HG02763 (cell line): ENCODE data around the gene CTSL.

Experiments used
- ATAC-seq: cut with Tn5 transposase; IDR thresholded peaks from one replicate; pipeline ENCODE4 v1.9.1; 2021; ENCODE audit warnings: mild to moderate bottlenecking, moderate library complexity; ENCODE audit not compliant: unreplicated experiment

The CTSL gene

DNA sequence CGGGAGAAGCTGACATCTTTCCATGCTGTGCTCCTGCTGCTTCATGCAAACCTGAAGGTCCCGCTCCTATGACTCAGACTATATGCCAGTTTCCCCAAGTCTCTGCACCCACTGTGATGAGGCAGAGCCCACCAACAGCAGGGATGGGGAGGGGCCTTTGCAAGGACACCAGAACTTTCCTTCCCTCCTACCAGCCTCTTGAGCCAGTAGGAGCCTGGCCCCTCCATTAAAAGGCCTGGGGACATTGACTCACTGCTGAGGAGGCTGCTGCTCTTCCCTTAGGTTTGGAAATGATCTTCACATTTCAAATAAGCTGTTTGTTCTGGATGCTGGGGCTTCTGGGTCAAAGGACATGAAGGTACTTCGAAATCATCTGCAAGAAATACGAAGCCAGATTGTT is 26.1 kb upstream of the CTSL start:
- ATAC-seq: no peak

DNA sequence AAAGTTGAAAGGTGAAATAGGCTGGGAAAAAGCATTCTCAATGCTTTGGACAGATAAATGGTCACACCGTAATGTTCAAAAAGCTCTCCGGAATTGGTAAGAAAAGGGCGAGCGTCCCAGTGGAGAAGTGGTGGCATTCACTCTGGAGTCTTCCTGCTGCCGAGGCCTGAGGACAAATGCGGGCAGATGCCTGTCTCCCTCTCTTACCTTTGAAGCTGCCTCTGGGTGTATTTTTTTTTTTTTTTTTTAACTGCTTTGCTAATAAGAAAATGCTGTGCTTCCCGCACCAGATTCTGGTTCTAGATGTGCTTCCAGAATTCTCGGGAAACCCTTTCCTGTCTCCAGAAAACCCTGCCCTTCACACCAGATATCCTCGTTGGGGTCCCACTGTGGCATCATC is 24.4 kb upstream of the CTSL start:
- no peak for ATAC-seq

DNA sequence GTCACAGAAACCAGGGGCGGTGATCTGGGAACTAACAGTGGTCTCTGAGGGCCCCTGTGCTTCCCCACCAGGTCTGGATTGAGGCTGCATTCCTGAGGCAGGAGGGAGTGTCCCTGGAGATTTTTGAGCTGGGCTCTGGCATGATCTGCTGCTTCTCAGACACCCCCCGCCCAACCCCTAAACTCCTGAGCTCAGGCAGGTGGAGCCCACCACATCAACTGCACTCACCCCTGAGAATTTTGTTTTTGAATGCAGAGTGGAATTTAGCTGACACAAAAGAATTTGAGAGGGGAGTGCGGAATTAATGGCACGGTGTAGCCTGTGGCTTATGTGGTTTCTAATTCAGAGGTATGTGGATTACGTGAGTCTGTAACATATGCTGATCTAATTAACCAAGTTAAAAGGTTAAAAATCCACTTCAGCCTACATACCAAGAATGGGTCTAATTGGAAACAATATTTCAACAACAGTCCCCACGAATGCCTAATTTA is 23.9 kb upstream of the CTSL start:
- no peak for ATAC-seq

DNA sequence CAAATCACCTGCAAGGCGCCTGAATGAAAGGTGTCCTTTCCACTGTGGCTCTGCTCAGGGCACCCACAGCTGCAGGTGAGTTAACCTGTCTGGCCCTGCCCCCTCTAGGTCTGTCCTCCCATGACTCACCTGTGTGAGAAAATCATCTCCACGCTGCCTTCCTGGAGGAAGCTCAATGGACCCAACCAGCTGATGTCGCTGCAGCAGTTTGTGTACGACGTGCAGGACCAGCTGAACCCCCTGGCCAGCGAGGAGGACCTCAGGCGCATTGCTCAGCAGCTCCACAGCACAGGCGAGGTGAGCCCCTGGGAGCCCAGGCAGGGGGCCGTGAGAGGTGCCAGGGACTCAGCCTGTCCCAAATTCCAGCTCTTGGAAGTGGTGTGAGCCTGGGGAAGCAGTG is 23.0 kb upstream of the CTSL start:
- no peak for ATAC-seq

DNA sequence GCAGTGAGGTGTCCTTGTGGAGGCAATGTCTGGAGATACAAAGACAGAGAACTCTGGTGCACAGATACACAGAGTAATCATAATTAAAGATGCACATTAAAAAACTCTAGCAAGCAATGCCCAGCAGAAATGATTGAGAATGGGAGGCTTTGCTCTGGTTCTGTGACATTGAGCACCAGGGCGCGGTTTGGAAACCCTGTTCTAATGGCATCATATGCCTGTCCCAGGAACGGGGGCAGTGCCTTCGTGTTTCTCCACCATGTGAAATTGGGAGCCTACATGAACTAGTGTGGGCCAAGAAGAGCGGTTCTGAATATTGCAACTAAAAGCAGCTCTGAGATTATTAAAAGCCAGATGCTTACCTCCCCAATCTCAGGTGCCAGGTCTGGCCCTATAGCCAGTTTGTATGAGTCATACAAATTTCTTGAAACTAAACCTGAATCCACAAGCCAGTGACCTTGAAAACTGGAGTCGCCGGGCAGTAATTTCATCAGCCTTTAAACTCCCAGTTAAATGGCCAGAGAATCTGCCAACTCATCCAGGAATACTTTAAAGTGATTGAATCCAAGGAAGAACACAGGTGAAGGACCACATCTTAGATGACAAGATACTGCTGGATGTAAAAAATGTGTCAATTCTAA is 22.2 kb upstream of the CTSL start:
- ATAC-seq: no peak

DNA sequence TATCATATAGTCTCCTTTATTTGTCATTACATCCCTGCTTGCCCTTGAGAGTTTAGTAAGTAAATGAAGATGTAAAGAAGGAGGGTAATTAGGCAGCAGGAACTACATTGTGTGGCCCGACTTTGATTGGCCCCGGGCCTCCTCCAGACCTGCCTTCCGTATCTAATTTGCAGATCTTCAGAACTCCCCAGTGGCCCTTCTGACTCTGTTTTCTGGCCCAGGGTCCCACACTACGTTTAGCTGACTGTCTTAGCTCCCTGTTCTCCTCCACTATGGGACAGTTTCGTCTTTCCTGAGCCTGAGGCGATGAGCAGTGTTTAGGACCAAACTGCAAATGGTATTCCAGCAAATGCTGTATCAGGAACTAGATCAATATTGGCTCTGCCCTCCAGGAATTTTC is 21.6 kb upstream of the CTSL start:
- no peak for ATAC-seq

DNA sequence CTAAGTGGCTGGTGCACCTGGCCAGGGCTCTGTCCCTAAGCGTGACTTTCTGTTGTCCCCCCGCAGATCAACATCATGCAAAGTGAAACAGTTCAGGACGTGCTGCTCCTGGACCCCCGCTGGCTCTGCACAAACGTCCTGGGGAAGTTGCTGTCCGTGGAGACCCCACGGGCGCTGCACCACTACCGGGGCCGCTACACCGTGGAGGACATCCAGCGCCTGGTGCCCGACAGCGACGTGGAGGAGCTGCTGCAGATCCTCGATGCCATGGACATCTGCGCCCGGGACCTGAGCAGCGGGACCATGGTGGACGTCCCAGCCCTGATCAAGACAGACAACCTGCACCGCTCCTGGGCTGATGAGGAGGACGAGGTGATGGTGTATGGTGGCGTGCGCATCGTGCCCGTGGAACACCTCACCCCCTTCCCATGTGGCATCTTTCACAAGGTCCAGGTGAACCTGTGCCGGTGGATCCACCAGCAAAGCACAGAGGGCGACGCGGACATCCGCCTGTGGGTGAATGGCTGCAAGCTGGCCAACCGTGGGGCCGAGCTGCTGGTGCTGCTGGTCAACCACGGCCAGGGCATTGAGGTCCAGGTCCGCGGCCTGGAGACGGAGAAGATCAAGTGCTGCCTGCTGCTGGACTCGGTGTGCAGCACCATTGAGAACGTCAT is 19.7 kb upstream of the CTSL start:
- ATAC-seq: no peak

DNA sequence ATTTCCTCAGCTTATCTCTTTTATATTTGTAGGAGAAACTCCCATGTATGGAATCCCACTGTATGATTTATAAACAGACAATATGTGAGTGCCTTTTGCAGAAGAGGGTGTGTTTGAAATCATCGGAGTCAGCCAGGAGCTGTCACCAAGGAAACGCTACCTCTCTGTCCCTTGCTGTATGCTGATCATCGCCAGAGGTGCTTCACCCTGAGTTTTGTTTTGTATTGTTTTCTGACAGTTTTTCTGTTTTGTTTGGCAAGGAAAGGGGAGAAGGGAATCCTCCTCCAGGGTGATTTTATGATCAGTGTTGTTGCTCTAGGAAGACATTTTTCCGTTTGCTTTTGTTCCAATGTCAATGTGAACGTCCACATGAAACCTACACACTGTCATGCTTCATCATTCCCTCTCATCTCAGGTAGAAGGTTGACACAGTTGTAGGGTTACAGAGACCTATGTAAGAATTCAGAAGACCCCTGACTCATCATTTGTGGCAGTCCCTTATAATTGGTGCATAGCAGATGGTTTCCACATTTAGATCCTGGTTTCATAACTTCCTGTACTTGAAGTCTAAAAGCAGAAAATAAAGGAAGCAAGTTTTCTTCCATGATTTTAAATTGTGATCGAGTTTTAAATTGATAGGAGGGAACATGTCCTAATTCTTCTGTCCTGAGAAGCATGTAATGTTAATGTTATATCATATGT is 18.0 kb upstream of the CTSL start:
- no peak for ATAC-seq

DNA sequence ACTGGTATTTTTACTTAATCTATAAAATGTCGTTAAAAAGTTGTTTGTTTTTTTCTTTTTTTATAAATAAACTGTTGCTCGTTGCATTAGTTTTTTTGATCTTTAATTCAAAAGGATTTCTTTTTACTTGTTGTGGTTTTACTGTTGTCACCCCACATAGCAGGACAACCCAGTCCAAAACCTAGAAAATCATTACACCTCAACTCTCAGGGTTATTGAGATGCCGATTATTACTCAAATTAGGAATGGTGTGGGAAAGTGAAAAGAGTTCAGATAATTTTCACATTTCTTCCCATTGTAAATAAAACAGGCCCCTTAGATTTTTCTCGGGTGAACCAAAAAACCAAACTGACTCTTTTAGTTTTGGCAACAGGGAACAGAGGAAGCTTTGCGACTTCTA is 17.4 kb upstream of the CTSL start:
- no peak for ATAC-seq

DNA sequence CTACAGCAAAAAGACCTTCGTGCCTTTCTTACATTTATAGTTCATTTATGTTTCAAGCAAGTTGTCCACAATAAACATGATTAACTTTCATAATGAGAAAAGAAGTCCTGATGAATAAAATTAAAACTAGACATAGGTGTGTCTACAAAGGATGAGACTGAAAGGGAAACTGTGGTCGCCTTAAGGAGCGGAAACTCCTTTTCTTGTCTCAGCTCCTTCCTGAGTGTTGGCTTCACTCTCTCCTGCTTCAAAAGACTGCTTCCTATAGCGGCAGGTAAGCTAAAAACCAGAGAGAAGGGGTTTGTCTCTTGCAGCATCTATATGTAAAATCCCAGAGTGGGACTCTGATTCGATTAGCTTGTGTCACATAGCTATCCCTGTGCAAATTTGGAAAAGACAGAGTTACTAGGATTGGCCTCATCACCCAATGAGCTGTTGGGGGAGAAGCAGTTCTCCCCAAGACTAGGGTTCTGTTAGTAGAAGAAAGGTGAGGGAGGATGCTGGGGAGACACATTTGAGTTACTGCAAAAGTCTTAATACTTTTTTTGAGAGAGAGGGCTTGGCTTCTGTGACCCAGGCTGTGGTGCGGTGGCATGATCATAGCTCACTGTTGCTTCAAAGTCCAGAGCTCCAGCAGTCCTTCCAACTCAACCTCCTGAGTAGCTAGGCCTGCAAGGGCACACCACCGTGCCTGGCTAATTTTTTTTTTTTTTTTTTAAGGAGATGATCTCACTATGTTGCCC is 16.8 kb upstream of the CTSL start:
- no peak for ATAC-seq

DNA sequence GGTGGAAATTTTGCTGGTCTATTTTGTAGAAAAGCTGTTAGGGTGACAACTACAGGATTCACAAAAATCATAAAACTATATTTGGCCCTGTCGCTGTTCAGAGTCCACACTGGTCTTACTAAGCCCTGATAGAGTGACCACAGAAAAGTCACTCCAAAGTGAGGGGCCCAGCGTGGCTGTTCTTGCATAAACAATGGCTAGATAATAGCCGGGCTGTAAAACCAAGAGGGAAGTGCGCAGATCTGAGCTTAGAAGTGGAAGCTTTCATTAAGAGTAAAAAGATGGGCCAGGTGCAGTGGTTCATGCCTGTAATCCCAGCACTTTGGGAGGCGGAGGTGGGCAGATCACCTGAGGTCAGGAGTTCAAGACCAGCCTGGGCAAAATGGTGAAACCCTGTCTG is 15.5 kb upstream of the CTSL start:
- ATAC-seq: no peak

DNA sequence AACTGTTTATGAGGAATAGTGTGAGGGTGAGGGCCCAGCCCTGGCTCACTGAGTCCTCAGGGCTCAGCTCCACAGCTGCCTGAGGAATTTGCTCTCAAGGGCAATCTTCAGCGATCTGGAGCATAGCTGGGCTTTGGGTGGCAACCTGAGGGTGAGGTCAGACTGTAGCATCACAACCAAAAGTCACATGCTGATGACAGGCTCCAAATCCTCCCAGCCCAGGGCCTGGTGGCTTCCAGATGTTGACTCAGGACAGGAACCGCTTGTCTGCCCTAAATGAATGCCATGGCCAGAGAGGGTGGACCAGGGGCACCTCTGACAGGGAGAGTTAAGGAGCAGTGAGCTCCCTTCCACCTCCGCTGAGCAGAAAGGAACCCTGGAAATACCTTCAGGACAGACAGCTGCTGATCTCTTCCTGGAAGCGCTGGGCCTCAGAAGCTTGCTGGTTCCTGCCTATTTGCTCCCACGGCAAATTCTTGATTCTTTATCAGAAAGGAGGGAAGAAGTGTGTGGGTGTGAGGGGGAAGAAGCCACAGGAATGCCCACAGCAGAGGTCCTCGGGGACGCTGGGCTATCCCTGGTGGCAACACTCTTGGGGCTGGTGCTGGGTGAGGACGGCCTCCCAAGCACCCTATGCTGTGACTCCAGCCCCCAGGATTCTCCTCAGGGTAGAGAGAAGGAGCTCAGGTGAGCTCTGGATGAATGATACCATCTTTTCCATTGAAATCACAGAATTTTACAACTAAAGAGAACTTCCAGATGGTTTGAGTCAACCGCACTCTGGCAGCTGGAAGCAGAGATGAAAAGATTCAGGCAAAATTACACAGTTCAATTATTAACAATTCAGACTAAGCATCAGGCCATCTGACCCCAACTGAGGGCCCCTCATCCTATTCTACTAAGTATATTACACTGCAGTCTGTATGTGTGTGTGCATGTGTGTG is 13.8 kb upstream of the CTSL start:
- no peak for ATAC-seq

DNA sequence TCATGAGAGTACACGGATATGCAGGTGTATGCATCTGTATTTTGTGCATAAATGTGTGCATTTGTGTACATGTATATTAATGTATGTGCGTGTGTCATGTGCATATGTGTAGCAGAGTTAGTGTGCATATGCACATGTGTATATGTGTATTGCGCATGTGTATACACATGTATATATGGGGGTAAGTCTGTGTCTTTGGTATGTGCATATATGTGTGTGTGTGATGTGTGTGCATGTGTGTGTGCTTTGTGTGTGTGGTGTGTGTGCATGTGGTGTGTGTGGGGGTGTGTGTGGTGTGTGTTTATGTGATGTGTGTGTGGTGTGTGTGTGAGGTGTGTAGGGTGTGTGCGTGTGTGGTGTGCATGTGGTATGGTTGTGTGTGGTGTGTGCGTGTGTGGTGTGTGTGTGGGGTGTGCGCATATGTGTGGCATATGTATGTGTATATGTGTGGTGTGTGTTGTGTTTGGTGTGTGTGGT is 13.1 kb upstream of the CTSL start:
- ATAC-seq: no peak

DNA sequence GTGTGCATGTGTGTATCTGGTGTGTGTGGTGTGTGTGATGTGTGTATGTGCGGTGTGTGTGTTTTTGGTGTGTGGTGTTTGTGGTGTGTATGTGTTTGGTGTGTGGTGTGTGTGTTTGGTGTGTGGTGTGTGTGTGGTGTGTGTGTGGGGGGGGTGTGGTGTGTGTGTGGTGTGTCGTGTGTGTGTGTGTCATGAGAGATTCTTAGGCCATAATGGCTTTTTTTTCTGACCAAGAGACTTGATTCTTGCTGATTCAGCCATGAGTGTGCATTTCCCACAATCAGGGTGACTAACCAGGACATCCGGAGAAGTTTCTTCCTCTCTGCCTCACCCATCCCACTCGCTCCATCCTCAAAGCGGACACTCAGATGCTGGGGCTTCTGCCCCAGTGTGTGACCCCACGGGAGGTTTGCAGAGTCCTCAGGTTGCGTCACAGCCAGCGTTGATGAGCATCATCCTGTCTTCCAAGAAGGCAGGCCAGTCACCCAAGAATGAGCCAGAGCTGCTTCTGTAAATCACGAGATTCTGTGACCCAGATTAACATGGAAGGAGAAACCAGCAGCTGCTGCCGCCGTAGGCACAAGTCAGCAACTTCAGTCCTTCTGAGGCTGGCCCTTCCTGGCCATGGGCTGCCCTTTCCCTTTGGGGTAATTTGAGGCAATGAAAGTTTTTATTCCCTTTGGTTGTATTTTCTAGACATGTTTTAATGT is 12.5 kb upstream of the CTSL start:
- no peak for ATAC-seq

DNA sequence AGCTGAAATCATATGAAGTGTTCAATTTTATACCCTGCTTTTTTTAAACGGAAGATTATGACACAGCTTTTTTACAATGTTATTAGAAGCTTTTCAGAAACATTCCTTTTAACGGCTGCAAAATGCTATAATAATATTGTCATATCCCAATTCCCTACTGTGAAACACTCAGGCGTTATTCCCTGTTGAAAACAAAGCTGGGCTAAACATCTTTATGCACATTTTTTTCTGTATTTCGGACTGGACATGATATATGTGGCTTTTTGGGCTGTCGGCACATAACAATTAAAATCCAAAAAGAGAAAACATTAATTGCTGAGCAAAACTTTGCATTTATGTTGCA is 12.0 kb upstream of the CTSL start:
- ATAC-seq: no peak

DNA sequence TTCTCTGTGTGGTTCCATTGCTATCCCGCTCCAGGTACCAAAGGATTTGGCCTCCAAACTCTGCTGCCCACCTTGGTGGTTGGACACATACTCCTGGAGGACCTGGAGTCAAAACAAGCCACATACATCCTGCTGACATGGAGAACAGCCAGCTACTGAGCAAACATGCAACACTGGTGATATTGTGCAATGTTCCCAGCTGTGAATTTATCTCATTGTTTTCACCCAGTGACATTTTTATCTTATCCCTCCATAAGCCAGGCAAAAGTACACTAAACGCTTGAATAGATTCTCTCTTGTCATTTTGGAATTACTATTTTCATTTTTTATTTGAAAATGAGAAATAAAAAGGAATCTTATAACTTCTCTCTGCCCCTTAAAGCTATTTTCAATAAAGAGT is 11.1 kb upstream of the CTSL start:
- ATAC-seq: no peak

DNA sequence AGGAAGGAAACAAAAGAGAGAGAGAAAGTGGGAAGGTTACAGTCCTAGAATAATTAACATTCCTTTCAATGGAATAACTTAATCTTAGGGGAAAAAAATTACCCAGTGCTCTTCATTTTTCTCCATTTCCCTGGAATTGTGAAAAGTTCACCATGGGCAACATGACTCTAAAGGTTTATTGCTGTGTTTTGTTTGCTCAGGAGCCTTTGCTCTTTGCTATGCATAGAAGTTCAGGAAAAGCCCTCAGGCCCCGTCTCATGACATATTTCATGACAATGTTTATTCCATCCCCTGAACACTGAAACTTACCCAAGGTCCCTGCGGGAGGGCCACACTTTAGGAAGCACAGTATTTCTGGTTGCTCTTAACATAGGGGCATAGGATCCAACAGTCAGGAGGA is 9.8 kb upstream of the CTSL start:
- no peak for ATAC-seq

DNA sequence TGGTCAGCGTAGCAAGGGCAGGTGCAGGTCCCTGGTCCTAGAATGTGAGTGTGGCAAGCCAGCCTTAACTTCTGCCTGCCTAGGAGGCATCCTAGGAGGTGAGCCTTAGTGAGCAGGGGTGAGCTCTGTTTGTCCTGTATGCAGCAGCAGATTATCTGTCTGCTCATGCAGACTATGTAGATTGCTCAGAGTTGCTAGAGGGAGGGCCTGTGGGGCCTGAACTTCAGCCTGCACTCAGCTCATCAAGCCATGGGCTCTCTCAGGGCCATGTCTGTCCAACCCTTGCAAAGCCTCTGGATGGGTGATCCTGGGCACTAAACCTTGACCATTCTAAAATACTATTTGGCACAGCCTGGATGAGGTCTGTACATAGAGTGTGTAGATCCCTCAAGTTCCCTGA is 8.5 kb upstream of the CTSL start:
- no peak for ATAC-seq

DNA sequence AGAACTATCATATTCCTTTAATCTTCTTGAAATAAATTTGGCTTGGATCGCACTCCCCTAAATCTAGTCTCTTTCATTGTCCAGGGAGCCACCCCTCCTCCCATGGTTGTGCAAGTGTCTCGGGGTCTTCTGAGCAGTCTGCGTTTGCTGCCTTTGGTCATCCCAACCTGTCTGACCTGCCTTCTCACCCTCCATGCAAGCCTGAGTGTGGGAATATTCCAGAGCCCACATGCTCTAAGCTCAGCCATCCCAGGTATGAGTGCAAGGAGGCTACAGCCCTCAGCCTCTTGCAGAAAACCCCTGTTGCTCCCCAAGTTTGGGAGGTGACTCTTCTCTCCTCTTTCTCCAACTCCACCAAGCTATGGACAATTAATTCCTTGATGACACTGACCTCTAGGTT is 7.7 kb upstream of the CTSL start:
- ATAC-seq: no peak
